ENCODE data around the gene UNC13C.

The UNC13C gene

DNA sequence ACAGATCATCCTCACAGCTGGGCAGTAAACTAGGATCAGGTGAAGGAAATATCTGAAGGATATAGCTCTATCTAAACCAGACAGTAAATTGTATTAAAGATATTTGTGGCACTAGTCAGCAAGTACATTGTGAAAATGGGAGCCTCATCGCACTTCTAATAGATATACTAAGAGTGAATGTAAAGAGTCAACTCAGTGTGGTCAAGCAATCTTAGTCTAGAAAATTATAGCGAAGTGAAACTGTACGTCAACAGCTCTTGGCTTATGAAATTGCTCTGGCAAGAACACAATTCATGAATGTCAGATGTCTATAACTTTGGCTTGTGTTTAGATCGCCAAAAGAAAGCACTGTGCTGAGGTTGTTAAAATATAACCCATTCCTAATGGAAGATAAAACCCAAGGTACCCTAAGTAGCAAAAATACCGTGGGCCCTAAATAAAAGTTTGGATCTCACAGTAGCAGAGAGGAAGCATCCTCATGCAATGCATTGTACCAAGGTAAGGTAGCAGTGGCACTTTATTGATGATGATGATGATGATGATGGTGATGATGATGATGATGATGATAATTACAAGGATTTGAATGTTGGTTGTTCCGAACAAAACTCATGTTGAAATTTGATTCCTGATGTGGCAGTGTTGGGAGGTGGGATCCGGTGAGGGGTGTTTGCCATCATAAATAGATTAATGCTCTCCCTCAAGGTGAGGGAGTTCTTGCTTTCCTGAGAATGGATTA lies 228.5 kb downstream of the UNC13C start:
- TF ChIP-seq CREB1 (IDR thresholded peaks at IDR 0.05; ENCODE audit: low read depth) (no peak), NFIC (IDR thresholded peaks at IDR 0.05) (no peak), RAD21 (IDR thresholded peaks at IDR 0.05; ENCODE audit: low read depth) (no peak), REST (IDR thresholded peaks at IDR 0.05; ENCODE audit: low read depth) (no peak)

GRCh38 chr15:54208786-54209185 lies 230.5 kb downstream of the UNC13C start:
- TF ChIP-seq TCF12 (IDR thresholded peaks at IDR 0.05; ENCODE audit: low read depth): no peak
- no peak for TF ChIP-seq TAF1 (IDR thresholded peaks at IDR 0.05; ENCODE audit: low read depth)
- TF ChIP-seq MAX (IDR thresholded peaks at IDR 0.05): no peak
- TF ChIP-seq EP300 (IDR thresholded peaks at IDR 0.05; ENCODE audit: borderline replicate concordance): no peak
- no peak for TF ChIP-seq ZBTB7A (IDR thresholded peaks at IDR 0.05; ENCODE audit: low read depth)
- TF ChIP-seq USF1 (IDR thresholded peaks at IDR 0.05): no peak

DNA sequence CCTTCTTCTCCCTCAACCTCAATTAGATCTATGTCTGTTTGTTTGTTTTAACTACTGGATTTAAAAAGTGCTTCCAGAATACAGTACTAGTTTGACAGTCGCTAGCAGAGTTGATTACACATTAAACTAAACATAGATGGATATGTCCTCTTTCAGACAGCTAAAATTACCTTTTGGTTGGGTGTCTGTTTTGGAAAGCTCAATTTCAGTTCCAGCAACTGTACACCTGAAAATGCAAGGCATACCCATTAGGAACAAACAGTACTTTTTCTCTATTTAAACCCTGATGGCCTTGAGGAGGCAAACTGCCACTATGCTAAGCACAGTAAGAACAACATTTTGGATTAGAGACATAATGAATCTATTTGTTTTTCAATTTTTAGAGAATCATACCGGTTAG lies 234.4 kb downstream of the UNC13C start:
- TF ChIP-seq TCF12 (IDR thresholded peaks at IDR 0.05; ENCODE audit: low read depth) (no peak), YY1 (IDR thresholded peaks at IDR 0.05; ENCODE audit: low read depth) (no peak), USF1 (IDR thresholded peaks at IDR 0.05) (no peak)

- TF ChIP-seq MAX (IDR thresholded peaks at IDR 0.05) (no peak), REST (IDR thresholded peaks at IDR 0.05; ENCODE audit: low read depth) (no peak), TEAD4 (IDR thresholded peaks at IDR 0.05) (no peak), YY1 (IDR thresholded peaks at IDR 0.05; ENCODE audit: low read depth) (no peak)
These were observed 248.2 kb downstream of the UNC13C start for GRCh38 chr15:54226455-54226854.

DNA sequence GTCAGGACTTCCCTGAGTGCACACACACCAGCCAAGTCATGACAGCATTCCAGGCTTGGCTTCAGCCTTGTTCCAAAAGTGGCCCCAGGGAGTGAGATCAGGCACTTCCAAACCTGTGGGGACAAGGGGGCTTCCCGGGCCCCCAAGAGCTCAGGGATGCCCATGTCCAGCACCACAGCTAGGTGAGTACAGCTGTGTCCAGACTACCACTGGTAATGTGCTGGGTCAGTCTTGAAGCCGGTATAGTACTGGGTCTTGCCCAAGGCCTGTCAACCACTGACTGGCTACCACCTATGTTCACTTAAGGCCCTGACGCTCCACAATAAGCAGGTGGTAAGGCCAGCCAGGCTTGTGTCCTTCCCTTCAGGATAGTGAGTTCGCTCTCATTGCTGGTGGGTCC lies 249.3 kb downstream of the UNC13C start:
- TF ChIP-seq FOXM1 (IDR thresholded peaks at IDR 0.05; ENCODE audit: borderline replicate concordance, low read depth): no peak
- no peak for TF ChIP-seq TCF12 (IDR thresholded peaks at IDR 0.05; ENCODE audit: low read depth)
- TF ChIP-seq ZBTB7A (IDR thresholded peaks at IDR 0.05; ENCODE audit: low read depth): no peak
- TF ChIP-seq EGR1 (IDR thresholded peaks at IDR 0.05): no peak
- no peak for TF ChIP-seq TEAD4 (IDR thresholded peaks at IDR 0.05)
- no peak for TF ChIP-seq NFIC (IDR thresholded peaks at IDR 0.05)
- TF ChIP-seq REST (IDR thresholded peaks at IDR 0.05; ENCODE audit: low read depth): no peak
- no peak for TF ChIP-seq CREB1 (IDR thresholded peaks at IDR 0.05; ENCODE audit: low read depth)
- TF ChIP-seq USF1 (IDR thresholded peaks at IDR 0.05): no peak
- no peak for TF ChIP-seq RAD21 (IDR thresholded peaks at IDR 0.05; ENCODE audit: low read depth)

Measured in Ishikawa (cell line).